Astrocyte of the cerebellum (primary cell): ENCODE results near the gene ATP6V0D1.

Experiments
- DNase-seq: peaks from one replicate; pipeline ENCODE4 v3.0.0-alpha.2; 2011; ENCODE audit warnings: low read depth
- H3K4me3 ChIP-seq: 2 replicates; pipeline ENCODE4 v1.5.1; 2011; ENCODE audit warnings: mild to moderate bottlenecking, low read depth, low read length, moderate library complexity
- in situ Hi-C: cut with HindIII; loops from 2 replicates; pipeline ENCODE4 v1.10.0; 2017; ENCODE audit warnings: low sequenced_read_pairs
- TF ChIP-seq, protein P1 (sequence below): IDR thresholded peaks from 2 replicates; pipeline ENCODE4 v1.5.1; 2012; ENCODE audit warnings: low read length, low read depth, moderate library complexity, mild to moderate bottlenecking; ENCODE audit errors: missing control alignments

The ATP6V0D1 gene

DNA sequence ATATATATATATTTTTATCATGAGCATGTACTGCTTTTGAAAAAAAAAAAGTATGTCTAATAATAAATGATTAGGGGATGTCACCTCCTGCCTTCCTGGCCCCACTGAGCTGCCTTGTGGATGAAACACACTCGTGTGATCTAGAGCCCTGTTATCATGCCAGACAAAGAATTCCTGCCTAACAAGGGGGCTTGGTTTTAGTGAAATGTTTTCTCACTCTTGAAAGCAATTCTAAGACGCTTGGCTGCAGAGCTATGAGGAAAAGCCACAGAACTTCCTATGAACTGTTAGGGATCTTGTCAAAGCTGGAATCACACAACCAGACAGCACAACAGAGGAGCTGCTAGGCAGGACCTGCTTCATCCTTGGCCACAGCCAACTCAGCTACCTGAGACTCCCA lies 68.7 kb downstream of the ATP6V0D1 start:
- no peak overlapping the region for H3K4me3 ChIP-seq
- in situ Hi-C loops: no loop called here
- no peak for DNase-seq
- TF ChIP-seq, protein P1, sequence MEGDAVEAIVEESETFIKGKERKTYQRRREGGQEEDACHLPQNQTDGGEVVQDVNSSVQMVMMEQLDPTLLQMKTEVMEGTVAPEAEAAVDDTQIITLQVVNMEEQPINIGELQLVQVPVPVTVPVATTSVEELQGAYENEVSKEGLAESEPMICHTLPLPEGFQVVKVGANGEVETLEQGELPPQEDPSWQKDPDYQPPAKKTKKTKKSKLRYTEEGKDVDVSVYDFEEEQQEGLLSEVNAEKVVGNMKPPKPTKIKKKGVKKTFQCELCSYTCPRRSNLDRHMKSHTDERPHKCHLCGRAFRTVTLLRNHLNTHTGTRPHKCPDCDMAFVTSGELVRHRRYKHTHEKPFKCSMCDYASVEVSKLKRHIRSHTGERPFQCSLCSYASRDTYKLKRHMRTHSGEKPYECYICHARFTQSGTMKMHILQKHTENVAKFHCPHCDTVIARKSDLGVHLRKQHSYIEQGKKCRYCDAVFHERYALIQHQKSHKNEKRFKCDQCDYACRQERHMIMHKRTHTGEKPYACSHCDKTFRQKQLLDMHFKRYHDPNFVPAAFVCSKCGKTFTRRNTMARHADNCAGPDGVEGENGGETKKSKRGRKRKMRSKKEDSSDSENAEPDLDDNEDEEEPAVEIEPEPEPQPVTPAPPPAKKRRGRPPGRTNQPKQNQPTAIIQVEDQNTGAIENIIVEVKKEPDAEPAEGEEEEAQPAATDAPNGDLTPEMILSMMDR: no peak

DNA sequence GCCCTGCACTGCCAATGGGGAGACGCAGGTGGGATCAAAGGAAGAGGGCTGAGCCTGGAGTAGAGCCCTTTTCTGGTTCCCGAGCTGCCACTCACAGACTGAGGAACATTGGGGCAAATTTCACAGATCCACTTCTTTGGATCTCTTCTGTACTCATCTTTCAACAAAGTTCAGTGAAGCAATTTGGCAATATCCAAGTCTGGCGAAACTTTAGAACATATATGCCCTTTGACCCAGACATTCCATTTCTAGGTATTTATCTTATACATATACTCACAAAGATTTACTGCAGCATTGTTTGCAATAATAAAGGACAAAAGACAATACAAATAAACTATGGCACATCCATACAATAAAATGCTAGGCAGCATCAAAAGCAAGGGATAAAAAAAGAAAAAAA lies 69.6 kb downstream of the ATP6V0D1 start:
- no peak overlapping the region for H3K4me3 ChIP-seq
- in situ Hi-C loops: no loop called here
- TF ChIP-seq, protein P1: no peak
- no peak for DNase-seq

- in situ Hi-C loops: no loop called here
- TF ChIP-seq, protein P1: no peak
Measured at GRCh38 chr16:67409631-67410030, 71.3 kb downstream of the ATP6V0D1 start.

DNA sequence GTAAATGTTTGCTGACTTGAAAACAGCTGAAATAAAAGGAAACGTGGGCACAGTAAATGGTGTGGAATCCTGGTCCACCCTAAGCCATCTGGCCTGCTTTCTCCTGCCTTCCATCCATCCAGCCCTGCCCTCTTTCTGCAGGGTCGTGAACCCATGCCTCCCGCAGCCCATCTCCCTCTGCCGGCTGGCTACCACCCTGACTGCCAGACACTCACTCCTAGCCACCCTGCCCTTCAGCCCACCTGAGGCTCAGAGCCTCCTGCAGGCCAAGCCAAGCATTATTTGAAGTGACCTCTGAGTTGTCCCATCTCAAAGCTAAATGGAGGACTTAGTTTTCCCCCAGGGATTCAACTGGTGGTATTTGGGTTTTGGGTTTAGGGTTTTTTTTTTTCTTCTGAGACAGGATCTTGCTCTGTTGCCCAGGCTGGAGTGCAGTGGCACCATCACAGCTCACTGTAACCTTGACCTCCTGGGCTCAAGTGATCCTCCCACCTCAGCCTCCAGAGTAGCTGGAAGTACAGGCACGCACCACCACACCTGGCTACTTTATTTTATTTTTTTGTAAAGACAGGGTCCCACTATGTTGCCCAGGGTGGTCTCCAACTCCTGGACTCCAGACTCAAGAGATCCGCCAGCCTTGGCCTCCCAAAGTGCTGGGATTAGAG lies 73.0 kb downstream of the ATP6V0D1 start:
- no peak for DNase-seq
- in situ Hi-C loops: no loop called here

More at GRCh38 chr16:67409631-67410030, 71.3 kb downstream of the ATP6V0D1 start:
- DNase-seq: no peak
- no peak overlapping the region for H3K4me3 ChIP-seq

GRCh38 chr16:67407176-67407787 lies 73.7 kb downstream of the ATP6V0D1 start:
- no peak for DNase-seq
- no peak overlapping the region for H3K4me3 ChIP-seq
- in situ Hi-C loops: no loop called here

More for the DNA sequence above, 73.0 kb downstream of the ATP6V0D1 start:
- no peak overlapping the region for H3K4me3 ChIP-seq
- TF ChIP-seq, protein P1: no peak

GRCh38 chr16:67406111-67406971 lies 74.6 kb downstream of the ATP6V0D1 start:
- DNase-seq: no peak
- TF ChIP-seq, protein P1: no peak
- H3K4me3 ChIP-seq: no peak overlapping the region
- in situ Hi-C loops: no loop called here

More at GRCh38 chr16:67407176-67407787, 73.7 kb downstream of the ATP6V0D1 start:
- TF ChIP-seq, protein P1: no peak
